Endometrial microvascular endothelial cells (primary cell): ENCODE results near the gene LIM2. TPM values are rescaled to one million over a fixed set of nuclear protein-coding genes. Genes with fewer than 3 reads are reported as not detected.
"Not testable (repeated sequence)": the region's sequence is repeated elsewhere in the genome, so short reads cannot be mapped to it uniquely, and the experiment has no call there.

Experiments used
- in situ Hi-C: cut with HindIII; loops from 2 replicates; pipeline ENCODE4 v1.10.0; 2017; ENCODE audit warnings: low sequenced_read_pairs, low pct_unique_long_range_greater_than_20kb; ENCODE audit errors: inconsistent ontology term
- total RNA-seq: library from RNA; depleted of rRNA; stranded (reverse); fragments of >200 nt; gene quantifications from one replicate; pipeline ENCODE4 v1.2.3, GENCODE V29; 2015; ENCODE audit errors: inconsistent ontology term

LIM2 gene, protein sequence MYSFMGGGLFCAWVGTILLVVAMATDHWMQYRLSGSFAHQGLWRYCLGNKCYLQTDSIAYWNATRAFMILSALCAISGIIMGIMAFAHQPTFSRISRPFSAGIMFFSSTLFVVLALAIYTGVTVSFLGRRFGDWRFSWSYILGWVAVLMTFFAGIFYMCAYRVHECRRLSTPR
- not detected for total RNA-seq

GRCh38 chr19:51387924-51388389 lies at the start of gene LIM2:
Gene LIM2, minus strand, starts transcription at chr19:51387974. Its CDS starts 531 bp downstream, at chr19:51387443.
- in situ Hi-C loops = no loop called here

- in situ Hi-C loops = no loop called here
Measured at GRCh38 chr19:51434456-51434855, 46.7 kb upstream of the LIM2 start.

DNA sequence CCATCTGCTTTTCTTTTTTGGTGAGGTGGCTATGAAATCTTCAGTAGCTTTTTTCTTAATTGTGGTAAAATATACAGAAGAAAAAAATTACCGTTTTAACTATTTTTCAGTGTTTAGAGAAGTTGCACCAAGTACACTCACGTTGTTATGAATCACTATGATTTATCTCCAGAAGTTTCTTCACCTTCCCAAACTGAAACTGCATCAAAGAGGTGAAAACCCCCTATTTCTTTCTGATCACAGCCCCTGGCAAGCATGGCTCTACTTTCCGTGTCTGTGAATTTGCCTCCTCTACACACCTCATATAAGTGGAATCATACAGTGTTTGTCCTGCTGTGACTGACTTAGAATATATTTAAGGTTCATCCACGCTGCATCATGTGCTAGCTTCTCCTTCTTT lies 45.3 kb upstream of the LIM2 start:
- in situ Hi-C loops = no loop called here

DNA sequence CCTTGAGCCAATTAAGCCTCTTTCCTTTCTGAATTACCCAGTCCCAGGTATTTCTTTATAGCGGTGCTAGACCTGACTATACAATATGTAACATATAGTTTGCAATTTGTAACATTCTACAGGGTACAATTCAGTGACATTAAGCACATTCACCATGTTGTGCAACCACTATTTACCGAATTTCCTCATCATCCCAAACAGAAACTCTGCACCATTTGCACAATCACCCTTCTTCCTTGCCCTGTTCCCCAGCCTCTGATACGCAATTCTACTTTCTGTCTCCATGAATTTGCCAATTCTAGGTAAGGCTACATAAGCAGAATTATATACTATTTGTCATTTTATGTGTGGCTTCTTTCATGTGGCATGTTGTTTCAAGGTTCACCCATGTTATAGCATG lies 43.4 kb upstream of the LIM2 start:
- in situ Hi-C loops = no loop called here

DNA sequence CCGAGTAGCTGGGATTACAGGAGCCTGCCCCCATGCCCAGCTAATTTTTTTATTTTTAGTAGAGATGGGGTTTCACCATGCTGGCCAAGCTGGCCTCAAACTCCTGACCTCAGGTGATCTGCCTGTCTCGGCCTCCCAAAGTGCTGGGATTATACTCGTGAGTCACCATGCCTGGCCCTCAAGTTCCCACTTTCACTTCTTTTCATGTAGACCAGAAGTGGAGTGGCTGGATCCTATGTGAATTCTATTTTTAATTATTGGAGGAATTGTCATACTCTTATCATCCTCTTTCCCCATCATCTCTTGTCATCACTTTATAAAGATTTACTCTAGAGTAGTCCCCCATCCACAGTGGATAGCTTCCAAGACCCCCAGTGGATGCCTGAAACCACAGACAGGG lies 42.4 kb upstream of the LIM2 start:
- in situ Hi-C loops = no loop called here

DNA sequence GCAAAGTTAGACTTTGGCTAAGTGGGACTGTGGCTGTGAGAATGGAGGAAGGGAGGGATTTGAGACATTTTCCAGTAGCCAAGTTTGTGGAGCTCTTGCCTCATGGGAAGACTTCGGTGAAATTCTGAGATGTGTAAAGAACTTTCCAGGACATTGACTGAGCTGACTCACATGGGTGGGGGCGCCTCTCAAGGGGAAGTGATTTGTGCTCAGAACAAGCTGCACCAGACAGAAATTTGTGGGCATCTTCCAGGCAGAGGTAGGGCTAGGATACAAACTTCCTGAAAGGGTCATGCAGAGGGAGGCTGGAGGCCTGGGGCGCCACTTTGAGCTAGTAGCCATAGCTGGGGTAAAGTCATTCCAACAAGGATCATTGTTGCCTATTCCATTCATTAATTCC lies 39.4 kb upstream of the LIM2 start:
- in situ Hi-C loops = no loop called here

DNA sequence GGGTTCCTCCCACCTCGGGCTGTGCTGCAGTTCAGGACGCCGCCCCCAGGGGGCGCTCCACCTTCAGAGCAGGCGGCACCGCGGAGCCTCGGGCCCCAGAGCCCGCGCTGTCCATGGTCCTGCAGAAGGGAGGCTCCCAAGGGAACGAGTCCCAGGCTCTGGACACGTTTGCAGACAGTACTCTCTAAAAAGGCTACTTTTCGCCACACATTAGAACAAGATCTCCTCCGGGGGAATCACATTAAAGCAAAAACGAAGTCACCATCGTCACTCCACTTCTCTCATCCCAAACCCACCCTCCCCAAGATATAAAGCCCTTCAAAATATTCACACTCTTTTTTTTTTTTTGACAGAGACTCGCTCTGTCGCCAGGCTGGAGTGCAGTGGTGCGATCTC lies 34.3 kb upstream of the LIM2 start:
- in situ Hi-C loops = no loop called here

- in situ Hi-C loops = no loop called here
Measured at GRCh38 chr19:51421229-51422052, 33.7 kb upstream of the LIM2 start.

DNA sequence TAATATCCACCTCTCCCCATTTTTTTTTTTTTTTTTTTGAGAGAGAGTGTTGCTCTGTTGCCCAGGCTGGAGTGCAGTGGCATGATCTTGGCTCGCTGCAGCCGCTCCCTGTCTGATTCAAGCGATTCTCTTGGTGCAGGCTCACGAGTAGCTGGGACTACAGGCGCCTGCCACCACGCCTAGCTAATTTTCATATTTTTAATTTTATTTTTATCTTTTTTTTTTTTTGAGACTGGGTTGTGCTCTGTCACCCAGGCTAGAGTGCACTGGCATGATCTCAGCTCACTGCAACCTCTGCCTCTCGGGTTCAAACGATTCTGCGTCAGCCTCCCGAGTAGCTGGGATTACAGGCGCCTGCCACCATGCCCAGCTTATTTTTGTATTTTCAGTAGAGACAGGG lies 32.7 kb upstream of the LIM2 start:
- in situ Hi-C loops = not testable (repeated sequence)

DNA sequence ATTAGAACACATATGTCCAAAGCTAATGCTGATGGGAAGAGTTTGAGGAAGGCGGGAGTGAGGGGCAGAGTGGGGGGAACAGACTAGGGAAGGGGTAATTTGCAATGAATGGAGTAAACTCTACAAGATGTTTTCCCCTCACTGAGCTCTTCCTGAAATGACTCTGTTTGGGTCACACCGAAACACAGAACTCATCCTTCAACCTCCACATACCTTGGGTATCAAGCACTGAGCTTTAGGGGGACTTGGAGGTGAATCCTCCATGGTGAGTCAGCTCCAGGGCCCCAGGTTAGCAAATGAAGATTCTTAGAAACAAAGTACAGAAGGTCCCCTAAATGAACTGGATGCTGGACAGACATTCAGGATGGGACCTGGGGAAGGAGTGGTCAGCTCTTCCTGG lies 30.9 kb upstream of the LIM2 start:
- in situ Hi-C loops = no loop called here

GRCh38 chr19:51417810-51418157 lies 30.0 kb upstream of the LIM2 start:
- in situ Hi-C loops = no loop called here

GRCh38 chr19:51417107-51417809 lies 29.5 kb upstream of the LIM2 start, which contains the start of gene SIGLEC10:
Gene SIGLEC10, minus strand, starts transcription at chr19:51417642. Its CDS starts 61 bp downstream, at chr19:51417581.
- in situ Hi-C loops = no loop called here

DNA sequence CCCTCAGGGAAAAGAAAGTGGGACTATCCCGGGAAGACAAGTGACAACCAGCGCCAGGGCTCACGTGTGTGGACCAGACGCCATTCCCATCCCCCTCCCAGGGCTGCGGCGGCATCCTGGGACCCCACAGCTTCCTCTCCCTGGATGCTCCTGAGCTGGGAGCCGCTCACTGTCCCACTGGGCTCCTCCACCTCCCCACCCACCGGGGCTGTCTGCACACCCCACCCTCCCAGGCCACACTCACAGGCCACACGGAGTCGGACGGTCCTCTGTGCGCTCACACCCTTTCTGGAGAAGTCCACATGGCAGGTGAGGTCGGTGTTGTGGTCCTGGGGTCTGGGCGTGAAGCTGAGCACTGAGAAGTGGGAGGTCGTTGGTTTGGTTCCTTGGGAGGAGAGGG lies 28.6 kb upstream of the LIM2 start:
- in situ Hi-C loops = not testable (repeated sequence)

DNA sequence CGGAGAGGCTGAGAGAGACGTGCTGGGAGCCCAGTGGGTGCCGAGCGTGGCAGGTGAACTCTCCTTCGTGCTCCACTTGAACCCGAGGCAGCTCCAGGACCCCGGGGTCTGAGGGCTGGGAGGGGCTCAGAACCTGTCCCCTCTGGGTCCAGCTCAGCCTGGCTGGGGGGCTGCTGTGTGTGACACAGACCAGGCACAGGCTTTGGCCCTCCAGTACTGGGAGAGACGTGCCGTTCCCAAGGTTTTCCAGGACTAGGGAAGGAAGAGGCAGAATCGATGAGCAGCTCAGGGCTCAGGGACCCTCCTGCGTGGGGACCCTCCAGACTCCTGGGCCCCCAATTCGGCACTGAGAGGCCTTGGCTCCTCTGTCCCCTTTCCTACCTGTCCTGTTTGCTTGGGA lies 27.4 kb upstream of the LIM2 start:
- in situ Hi-C loops = no loop called here

DNA sequence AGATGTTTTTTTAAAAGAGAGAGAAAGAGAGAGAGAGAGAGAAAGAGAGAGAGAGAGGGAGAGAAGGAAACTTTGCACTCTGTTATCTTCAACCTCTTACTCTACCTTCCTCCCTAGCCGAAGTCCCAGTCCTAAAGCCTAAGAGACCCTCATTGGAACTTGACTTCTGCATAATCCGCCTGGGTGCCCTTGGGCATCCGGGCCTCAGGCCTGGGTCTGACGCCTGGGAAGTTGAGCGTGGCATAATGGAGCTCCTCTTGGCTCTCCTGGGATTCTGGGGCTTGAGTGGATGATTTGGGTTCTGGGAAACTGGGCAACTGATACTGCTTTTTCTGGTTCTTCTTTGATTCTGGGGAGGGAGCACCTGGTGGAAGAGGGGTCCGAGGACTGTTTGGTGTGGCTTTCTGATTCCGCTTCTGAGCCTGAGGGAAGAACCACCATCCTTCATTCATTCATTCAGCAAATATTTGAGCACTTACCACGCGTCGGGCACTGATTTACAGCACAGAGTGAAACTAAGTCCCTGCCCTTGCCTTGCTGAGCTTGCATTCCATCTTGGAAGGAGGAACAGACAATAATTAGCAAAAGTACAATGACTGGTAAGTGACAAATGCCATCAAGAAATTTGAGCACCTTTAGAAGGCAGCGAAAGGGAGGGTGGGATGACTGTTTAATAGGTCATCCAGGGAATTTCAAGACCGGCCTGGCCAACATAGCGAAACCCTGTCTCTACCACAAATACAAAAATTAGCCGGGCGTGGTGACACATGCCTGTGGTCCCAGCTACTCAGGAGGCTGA lies 23.4 kb upstream of the LIM2 start:
- in situ Hi-C loops = no loop called here

- in situ Hi-C loops = no loop called here
Measured at GRCh38 chr19:51407511-51408131, 19.8 kb upstream of the LIM2 start.

GRCh38 chr19:51402117-51402516 lies 14.3 kb upstream of the LIM2 start:
- in situ Hi-C loops = no loop called here

DNA sequence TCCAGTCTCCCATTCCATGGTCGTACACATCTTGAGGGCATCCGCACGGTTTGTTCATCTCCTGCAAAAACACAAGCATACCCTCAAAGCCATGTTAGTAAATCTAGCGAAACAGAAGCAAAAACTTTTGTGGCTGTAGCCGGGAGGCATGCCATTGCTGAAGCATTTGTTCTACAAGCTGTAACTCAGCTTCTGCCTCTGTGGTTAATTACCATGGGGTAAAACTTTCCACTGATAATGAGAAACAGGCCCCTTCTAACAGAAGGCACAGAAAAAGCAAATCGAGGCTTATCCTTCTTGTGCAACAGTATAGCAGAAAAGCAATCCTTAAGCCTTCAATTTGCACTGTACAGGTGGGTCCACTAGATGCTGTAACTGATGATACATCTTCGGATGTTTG lies 12.2 kb upstream of the LIM2 start:
- in situ Hi-C loops = not testable (repeated sequence)

- in situ Hi-C loops = no loop called here
Measured at GRCh38 chr19:51399231-51399630, 11.5 kb upstream of the LIM2 start.
